ENCODE data around the gene RUFY4.
"Not testable (repeated sequence)": the region's sequence is repeated elsewhere in the genome, so short reads cannot be mapped to it uniquely, and the experiment has no call there.

RUFY4 gene

GRCh38 chr2:218089259-218089658, 20.2 kb downstream of the RUFY4 start:
- DNase-seq (ENCODE audit: low spot score): no peak

GRCh38 chr2:218091746-218092145, 22.7 kb downstream of the RUFY4 start:
- no peak for DNase-seq (ENCODE audit: low spot score)

GRCh38 chr2:218093879-218094278, 24.8 kb downstream of the RUFY4 start:
- DNase-seq (ENCODE audit: low spot score): no peak

- DNase-seq (ENCODE audit: low spot score): no peak
These were observed 26.8 kb downstream of the RUFY4 start for GRCh38 chr2:218095853-218096252.

DNA sequence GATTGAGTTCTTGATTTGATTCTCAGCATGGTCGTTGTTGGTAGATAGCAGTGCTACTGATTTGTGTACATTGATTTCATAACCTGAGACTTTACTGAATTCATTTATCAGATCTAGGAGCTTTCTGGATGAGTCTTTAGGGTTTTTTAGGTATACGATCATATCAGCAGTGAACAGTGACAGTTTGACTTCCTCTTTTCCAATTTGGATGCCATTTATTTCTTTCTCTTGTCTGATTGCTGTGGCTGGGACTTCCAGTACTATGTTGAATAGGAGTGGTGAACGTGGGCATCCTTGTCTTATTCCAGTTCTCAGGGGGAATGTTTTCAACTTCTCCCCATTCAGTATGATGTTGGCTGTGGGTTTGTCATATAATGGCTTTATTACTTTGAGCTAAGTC, 28.9 kb downstream of the RUFY4 start:
- DNase-seq (ENCODE audit: low spot score): no peak

- DNase-seq (ENCODE audit: low spot score): not testable (repeated sequence)
These were observed 39.8 kb downstream of the RUFY4 start for GRCh38 chr2:218108834-218109233.

DNA sequence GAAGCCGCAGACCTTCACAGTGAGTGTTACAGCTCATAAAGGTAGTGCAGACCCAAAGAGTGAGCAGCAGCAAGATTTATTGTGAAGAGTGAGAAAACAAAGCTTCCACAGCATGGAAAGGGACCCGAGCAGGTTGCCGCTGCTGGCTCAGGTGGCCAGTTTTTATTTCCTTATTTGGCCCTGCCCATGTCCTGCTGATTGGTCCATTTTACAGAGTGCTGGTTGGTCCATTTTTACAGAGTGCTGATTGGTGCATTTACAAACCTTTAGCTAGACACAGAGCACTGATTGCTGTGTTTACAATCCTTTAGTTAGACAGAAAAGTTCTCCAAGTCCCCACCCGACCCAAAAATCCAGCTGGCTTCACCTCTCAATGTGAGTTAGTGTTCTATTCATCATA, 52.7 kb downstream of the RUFY4 start:
- not testable (repeated sequence) for DNase-seq (ENCODE audit: low spot score)

GRCh38 chr2:218122286-218122685, 53.2 kb downstream of the RUFY4 start:
- DNase-seq (ENCODE audit: low spot score): not testable (repeated sequence)

GRCh38 chr2:218123986-218124385, 54.9 kb downstream of the RUFY4 start:
- DNase-seq (ENCODE audit: low spot score): no peak

DNA sequence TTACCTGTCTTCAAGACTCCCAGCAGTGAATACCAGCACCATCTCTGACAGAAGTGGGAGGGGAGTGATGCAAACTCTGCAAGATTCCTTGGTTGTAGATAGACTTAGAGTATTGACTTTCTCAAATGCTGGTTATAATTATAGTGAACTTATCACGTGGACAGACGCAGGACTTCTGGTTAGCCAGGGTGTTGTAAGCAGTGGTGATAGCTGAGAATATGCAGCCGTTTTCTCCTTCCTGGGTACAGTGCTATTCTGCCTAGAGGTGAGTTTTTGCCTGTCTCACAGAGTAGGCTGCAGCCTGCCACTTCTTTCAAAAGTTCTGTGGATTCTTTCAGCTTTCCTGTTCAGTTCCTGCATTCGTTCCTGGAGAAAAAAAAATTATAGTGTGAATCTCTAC, 56.0 kb downstream of the RUFY4 start:
- no peak for DNase-seq (ENCODE audit: low spot score)

- no peak for DNase-seq (ENCODE audit: low spot score)
These were observed 56.6 kb downstream of the RUFY4 start, which contains the start of gene CXCR2 for GRCh38 chr2:218125626-218126080. Gene CXCR2 (plus strand): TSS chr2:218126028. CDS start chr2:218134802, 8,774 bp downstream.

DNA sequence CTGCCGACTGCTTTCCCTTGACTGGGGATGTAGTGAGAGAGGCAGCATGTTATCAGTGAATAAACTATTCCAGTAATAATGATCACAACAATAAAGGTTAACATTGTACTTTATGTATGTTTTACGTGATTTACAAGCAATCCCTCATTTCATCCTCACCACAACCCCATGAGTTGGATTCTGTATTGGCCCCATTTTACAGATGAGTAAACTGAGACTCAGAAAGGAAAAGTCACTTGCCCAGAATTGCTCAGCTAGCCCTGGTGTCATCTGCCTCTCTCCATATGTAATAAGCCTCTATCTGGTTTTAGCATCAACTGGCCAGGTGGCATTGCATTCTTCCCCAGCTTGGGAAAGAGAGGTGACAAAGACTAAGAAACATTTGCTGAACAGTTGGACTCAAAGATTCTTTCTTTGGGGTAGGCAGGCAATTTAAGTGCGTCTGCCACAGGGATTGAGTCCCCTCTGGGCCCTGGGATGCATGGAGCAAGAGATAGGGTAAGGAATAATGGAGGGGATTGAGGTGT, 58.9 kb downstream of the RUFY4 start:
- no peak for DNase-seq (ENCODE audit: low spot score)

DNA sequence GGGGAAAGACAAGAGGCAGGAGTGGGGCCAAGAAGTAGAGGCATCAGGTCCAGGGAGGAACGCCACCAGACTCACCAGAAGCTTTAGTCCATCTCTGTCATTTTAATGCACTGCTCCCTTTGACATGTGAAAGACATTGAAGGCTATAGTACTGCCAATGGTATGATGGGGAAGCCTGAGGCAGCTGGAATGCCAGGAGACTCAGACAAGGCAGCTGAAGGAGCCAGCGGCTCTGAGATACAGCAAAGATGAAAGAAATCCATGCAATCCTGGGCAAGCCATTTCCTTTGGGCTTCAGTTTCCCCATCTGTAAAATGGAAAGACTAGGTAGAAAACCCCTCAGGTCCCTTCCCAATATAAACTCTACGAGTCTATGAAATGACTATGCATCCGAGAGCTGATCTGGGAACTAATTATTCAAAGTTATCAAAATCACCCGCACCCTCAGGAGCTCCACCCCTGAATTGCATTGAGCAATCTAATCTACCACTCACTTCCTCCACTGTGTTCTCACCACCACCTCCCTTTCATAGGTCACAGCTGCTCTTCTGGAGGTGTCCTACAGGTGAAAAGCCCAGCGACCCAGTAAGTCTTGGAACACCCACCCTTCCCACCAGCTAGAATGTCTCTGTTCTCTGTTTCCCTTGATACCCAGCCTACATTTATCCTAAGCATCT, 59.9 kb downstream of the RUFY4 start:
- no peak for DNase-seq (ENCODE audit: low spot score)

DNA sequence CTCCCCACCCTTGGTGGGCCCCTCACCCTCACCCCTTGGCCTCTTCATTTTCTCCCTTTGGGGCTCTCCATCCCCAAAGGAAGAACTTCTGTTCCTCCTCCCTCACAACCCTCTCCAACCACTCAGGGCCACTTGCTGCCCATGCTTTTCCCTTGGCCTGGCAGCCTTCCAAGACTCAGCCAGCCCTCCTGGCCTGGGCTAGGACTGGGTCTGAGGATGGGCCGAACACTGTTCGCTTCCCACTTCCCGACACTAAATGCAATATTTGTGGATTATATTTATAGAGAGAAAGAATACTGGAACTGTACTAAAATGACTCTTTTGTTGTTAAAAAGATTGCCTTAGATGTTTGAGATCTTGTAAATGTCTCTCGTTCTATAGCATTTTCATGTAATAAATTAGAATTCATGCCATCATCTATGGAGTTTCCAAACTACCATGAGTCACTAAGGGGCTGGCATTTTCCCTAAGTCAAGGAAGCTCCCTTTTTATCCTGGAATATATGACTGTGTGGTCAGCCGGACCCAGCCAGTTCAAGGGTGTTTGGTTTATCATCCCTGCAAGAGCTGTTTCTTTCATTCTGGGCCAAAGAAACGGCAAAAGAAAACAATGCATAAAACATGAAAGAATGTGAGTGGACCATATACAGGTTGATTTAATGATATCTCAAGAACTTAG, 60.5 kb downstream of the RUFY4 start:
- no peak for DNase-seq (ENCODE audit: low spot score)

- DNase-seq (ENCODE audit: low spot score): no peak
These were observed 61.3 kb downstream of the RUFY4 start for GRCh38 chr2:218130377-218130776.

DNA sequence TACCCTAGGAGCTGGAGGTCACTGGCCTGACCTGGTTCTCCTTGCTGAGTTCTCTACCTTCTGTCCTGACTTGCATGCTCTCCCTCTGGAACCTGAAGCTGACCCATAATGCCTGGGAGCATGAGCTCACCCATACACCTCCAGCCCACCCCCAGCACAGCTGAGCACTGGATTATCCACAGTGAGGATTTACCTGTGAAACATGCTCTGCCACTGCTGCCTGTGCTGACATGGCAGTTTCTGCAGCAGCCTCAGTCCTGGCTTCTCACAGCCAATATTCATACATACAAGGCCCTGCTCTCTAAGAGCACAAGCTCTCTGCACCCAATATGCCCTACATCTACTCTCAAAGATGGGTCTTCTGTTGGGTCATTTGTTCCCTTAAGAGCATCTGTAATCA, 61.8 kb downstream of the RUFY4 start:
- DNase-seq (ENCODE audit: low spot score): no peak

- no peak for DNase-seq (ENCODE audit: low spot score)
These were observed 68.5 kb downstream of the RUFY4 start for GRCh38 chr2:218137514-218137913.

GRCh38 chr2:218138047-218138446, 69.0 kb downstream of the RUFY4 start:
- DNase-seq (ENCODE audit: low spot score): no peak
